ENCODE results near the gene SLFN14. TPM values are rescaled to one million over a fixed set of nuclear protein-coding genes. Genes with fewer than 3 reads are reported as not detected.
A peak's percentile ranks its signal among the peaks of the same experiment; 100 is the strongest.

SLFN14 gene
- total RNA-seq, 1 experiment from 2014 or later, result not detected

DNA sequence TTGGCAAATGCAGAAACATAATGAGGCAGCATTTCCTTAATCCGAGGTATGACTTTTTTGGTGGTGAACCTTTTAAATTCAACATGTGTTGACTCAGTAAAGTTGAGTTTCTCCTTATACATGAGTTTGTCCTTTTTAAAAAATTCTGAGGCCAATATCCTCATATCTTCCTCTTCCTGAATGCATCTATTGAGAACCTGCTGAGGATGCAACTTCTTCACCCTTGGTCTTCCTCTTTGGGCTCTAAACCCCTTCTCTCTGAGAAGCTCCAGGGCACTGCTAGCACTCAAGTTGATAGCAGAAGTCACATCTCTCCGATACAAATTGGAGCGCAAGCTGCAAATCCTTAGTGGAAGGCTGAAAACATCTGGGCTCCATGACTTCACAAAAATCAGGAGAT, 3.3 kb downstream of the SLFN14 start:
- no peaks in the 10 kb centered on the region for H3K4me1 ChIP-seq (replicated peaks; ENCODE audit: insufficient read depth)
- no peaks in the 10 kb centered on the region for H4K20me1 ChIP-seq (ENCODE audit: insufficient read depth)
- no peaks in the 10 kb centered on the region for H3K36me3 ChIP-seq (ENCODE audit: low read depth)
- no peaks in the 10 kb centered on the region for H3F3A ChIP-seq (ENCODE audit: insufficient read depth, low read depth)
- no TSS peak for BruUV-seq (replicated peaks)
- TF ChIP-seq EZH2 (IDR thresholded peaks at IDR 0.05; ENCODE audit: low read depth), result no peak
- TF ChIP-seq, protein P1, sequence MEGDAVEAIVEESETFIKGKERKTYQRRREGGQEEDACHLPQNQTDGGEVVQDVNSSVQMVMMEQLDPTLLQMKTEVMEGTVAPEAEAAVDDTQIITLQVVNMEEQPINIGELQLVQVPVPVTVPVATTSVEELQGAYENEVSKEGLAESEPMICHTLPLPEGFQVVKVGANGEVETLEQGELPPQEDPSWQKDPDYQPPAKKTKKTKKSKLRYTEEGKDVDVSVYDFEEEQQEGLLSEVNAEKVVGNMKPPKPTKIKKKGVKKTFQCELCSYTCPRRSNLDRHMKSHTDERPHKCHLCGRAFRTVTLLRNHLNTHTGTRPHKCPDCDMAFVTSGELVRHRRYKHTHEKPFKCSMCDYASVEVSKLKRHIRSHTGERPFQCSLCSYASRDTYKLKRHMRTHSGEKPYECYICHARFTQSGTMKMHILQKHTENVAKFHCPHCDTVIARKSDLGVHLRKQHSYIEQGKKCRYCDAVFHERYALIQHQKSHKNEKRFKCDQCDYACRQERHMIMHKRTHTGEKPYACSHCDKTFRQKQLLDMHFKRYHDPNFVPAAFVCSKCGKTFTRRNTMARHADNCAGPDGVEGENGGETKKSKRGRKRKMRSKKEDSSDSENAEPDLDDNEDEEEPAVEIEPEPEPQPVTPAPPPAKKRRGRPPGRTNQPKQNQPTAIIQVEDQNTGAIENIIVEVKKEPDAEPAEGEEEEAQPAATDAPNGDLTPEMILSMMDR (conservative IDR thresholded peaks at IDR 0.05), result no peak
- no peaks in the 10 kb centered on the region for H3K79me2 ChIP-seq (ENCODE audit: low read depth)
- H3K4me3 ChIP-seq, result no peak overlapping the region
- no peaks in the 10 kb centered on the region for H3K9me3 ChIP-seq (ENCODE audit: insufficient read depth, low read depth)
- DNase-seq, result no peak
- H2AFZ ChIP-seq, result no peak overlapping the region
- intact Hi-C loops (cut with micrococcal nuclease; ENCODE audit: unreplicated experiment), result loop anchor here (5.0 kb wide), 1 partner anchor 190 kb away; no protein-coding TSS in a partner anchor
- H3K27me3 ChIP-seq (ENCODE audit: insufficient read depth, low read depth), result peaks cover 34% of the 10 kb centered on the region
- no peaks in the 10 kb centered on the region for H3K9me2 ChIP-seq (ENCODE audit: insufficient read depth)
- H3K4me2 ChIP-seq, result no peak overlapping the region
- ChIA-PET CTCF (no interaction called here), POLR2A (ENCODE audit: unreplicated experiment) (no interaction called here)
- H3K27ac ChIP-seq, result no peak overlapping the region

DNA sequence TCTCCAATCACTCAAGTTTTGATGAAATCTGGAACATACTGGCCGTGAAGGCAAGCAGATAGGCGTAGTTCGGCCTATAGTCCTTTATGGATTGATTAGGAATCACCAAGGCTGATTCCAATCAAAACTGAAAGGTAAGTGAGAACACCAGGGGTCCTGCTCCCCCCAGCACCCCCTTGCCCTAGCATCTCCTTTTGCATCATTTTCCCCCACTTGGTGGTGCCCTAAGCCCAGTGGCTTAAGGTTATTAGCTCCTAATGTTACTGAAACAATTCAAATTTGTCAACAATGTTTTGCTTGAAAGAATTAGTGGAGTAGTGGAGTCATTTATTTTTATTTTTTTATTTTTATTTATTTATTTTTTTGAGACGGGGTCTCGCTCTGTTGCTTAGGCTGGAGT, 4.9 kb downstream of the SLFN14 start:
- no peak overlapping the region for H3K27ac ChIP-seq
- no peaks in the 10 kb centered on the region for H3F3A ChIP-seq (ENCODE audit: insufficient read depth, low read depth)
- peaks cover 37% of the 10 kb centered on the region for H3K27me3 ChIP-seq (ENCODE audit: insufficient read depth, low read depth)
- no peaks in the 10 kb centered on the region for H3K9me2 ChIP-seq (ENCODE audit: insufficient read depth)
- no peaks in the 10 kb centered on the region for H3K9me3 ChIP-seq (ENCODE audit: insufficient read depth, low read depth)
- ChIA-PET CTCF (interaction anchor here (0.5 to 0.6 kb wide), 2 partner anchors 176 to 515 kb away, joined by 4 to 6 read pairs; no protein-coding TSS in a partner anchor), POLR2A (ENCODE audit: unreplicated experiment) (interaction anchor here (0.6 to 0.7 kb wide), 3 partner anchors 10 to 527 kb away, joined by 3 to 8 read pairs (median 5); no protein-coding TSS in a partner anchor)
- no peak for DNase-seq
- no peak overlapping the region for H3K4me2 ChIP-seq
- H3K4me1 ChIP-seq (replicated peaks; ENCODE audit: insufficient read depth), result no peaks in the 10 kb centered on the region
- no peaks in the 10 kb centered on the region for H3K79me2 ChIP-seq (ENCODE audit: low read depth)
- H3K36me3 ChIP-seq (ENCODE audit: low read depth), result no peaks in the 10 kb centered on the region
- no peak for TF ChIP-seq EZH2 (IDR thresholded peaks at IDR 0.05; ENCODE audit: low read depth)
- TF ChIP-seq, protein P1 (conservative IDR thresholded peaks at IDR 0.05), result peak; percentile 31
- BruUV-seq (replicated peaks), result no TSS peak
- intact Hi-C loops (cut with micrococcal nuclease; ENCODE audit: unreplicated experiment), result loop anchor here (5.0 kb wide), 1 partner anchor 192 kb away; no protein-coding TSS in a partner anchor
- H4K20me1 ChIP-seq (ENCODE audit: insufficient read depth), result no peaks in the 10 kb centered on the region
- H2AFZ ChIP-seq, result no peak overlapping the region
- H3K4me3 ChIP-seq, result no peak overlapping the region

DNA sequence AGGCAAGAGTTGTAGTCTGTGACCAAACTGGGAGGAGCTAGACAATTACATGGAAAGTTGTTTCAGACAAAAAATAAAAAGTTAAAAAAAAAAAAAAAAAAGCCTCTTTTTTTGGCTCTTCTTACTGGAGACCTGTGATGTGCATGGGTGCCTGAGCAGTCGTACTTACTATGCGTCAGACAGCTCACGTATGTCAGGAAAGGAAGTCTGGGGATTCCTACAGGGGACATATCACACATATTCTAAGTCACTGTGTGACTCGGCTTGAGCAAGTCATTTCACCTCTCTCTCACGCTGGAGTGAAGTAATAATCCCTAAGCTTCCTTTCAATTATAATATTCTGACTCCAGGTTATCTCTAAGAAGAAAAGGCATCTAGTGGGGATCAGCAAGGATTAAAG, 6.0 kb downstream of the SLFN14 start:
- ChIA-PET CTCF (no interaction called here), POLR2A (ENCODE audit: unreplicated experiment) (interaction anchor here (0.6 kb wide), 1 partner anchor 435 kb away, joined by 5 read pairs; the partner anchor contains the start of gene RAD51D)

More for the DNA sequence above, 6.0 kb downstream of the SLFN14 start:
- no TSS peak for BruUV-seq (replicated peaks)
- no peaks in the 10 kb centered on the region for H3K79me2 ChIP-seq (ENCODE audit: low read depth)
- DNase-seq, result no peak
- H2AFZ ChIP-seq, result no peak overlapping the region
- no peaks in the 10 kb centered on the region for H3K9me3 ChIP-seq (ENCODE audit: insufficient read depth, low read depth)
- no peaks in the 10 kb centered on the region for H3K4me1 ChIP-seq (replicated peaks; ENCODE audit: insufficient read depth)
- H3K9me2 ChIP-seq (ENCODE audit: insufficient read depth), result no peaks in the 10 kb centered on the region
- no peak overlapping the region for H3K27ac ChIP-seq
- no peak for TF ChIP-seq EZH2 (IDR thresholded peaks at IDR 0.05; ENCODE audit: low read depth)
- TF ChIP-seq, protein P1 (conservative IDR thresholded peaks at IDR 0.05), result no peak
- no peak overlapping the region for H3K4me2 ChIP-seq
- intact Hi-C loops (cut with micrococcal nuclease; ENCODE audit: unreplicated experiment), result loop anchor here (5.0 kb wide), 1 partner anchor 193 kb away; no protein-coding TSS in a partner anchor
- H3K27me3 ChIP-seq (ENCODE audit: insufficient read depth, low read depth), result peaks cover 37% of the 10 kb centered on the region
- no peak overlapping the region for H3K4me3 ChIP-seq
- no peaks in the 10 kb centered on the region for H3K36me3 ChIP-seq (ENCODE audit: low read depth)
- H4K20me1 ChIP-seq (ENCODE audit: insufficient read depth), result no peaks in the 10 kb centered on the region
- H3F3A ChIP-seq (ENCODE audit: insufficient read depth, low read depth), result no peaks in the 10 kb centered on the region
